Gastrocnemius medialis (tissue), 4 donors: Measurements from ENCODE around the gene RWDD1. TPM values are rescaled to one million over a fixed set of nuclear protein-coding genes. Genes with fewer than 3 reads are reported as not detected.

Experiments used
- ATAC-seq, 2 donors: fragments of 150-250 bp; one replicate each; pipeline ENCODE4 v1.9.1; 2016
- DNase-seq, 2 donors: peaks; one replicate each; pipeline ENCODE4 v3.0.0-alpha.2; 2019
- H3K27ac ChIP-seq, 4 donors: fragments of 200-600 bp; sonication (generic); 1 replicate in 1 of 4; 2 replicates in 3 of 4; pipeline ENCODE4 v1.5.1; 2016 to 2018; ENCODE audit warnings: mild to moderate bottlenecking in 2 of 4, moderate library complexity in 1 of 4
- H3K27me3 ChIP-seq, 3 donors: fragments of 200-600 bp; sonication (generic) in 2 of 3; 1 replicate in 1 of 3; 2 replicates in 2 of 3; pipeline versions ENCODE4 v1.5.1 to v1.6.0; 2016 to 2019; ENCODE audit warnings: mild to moderate bottlenecking in 1 of 3, moderate library complexity in 1 of 3
- H3K36me3 ChIP-seq, 2 donors: fragments of 200-600 bp; sonication (generic) in 1 of 2; one replicate each; pipeline ENCODE4 v1.5.1; 2017 to 2018
- H3K4me1 ChIP-seq, 2 donors: fragments of 200-600 bp; sonication (generic) in 1 of 2; one replicate each; pipeline ENCODE4 v1.5.1; 2016 to 2017; ENCODE audit warnings: mild to moderate bottlenecking in 2 of 2
- H3K4me3 ChIP-seq, 4 donors: fragments of 200-600 bp; sonication (generic) in 3 of 4; 1 replicate in 1 of 4; 2 replicates in 3 of 4; pipeline ENCODE4 v1.5.1; 2016 to 2019; ENCODE audit warnings: mild to moderate bottlenecking in 2 of 4
- H3K9me3 ChIP-seq, 3 donors: fragments of 200-600 bp; sonication (generic) in 2 of 3; 1 replicate in 1 of 3; 2 replicates in 2 of 3; pipeline ENCODE4 v1.5.1; 2016 to 2019
- POLR2A ChIP-seq, 2 donors: fragments of 450-650 bp; IDR thresholded peaks; one replicate each; pipeline ENCODE4 v1.6.1; 2017; ENCODE audit warnings: antibody characterized with exemption in 2 of 2, mild to moderate bottlenecking in 2 of 2, moderate library complexity in 2 of 2
- in situ Hi-C, 4 donors: fragments of 200-750 bp; cut with MboI; loops; one replicate each; pipeline versions ENCODE4 v1.15.0 to v1.8.0; 2017; ENCODE audit warnings: low sequenced_read_pairs in 4 of 4
- intact Hi-C: fragments of 100-400 bp; cut with DNase I; formaldehyde crosslinking; loops from one replicate; pipeline ENCODE4 v1.15.1; 2023; ENCODE audit warnings: low total_unique reads
- total RNA-seq, 4 donors: library from RNA; depleted of rRNA; stranded (reverse); fragments of >200 nt; gene quantifications; one replicate each; pipeline versions ENCODE4 v1.1.0 to v1.2.3, GENCODE V29; 2016
- TF ChIP-seq, protein P1 (sequence below), 5 experiments: fragments of 450-650 bp in 3 of 5; fragments of 200-600 bp in 2 of 5; sonication (generic) in 2 of 5; IDR thresholded peaks in 4 of 5; conservative IDR thresholded peaks in 1 of 5; 1 replicate in 4 of 5; 2 replicates in 1 of 5; pipeline ENCODE4 v1.5.1; 2016 to 2019; ENCODE audit warnings: antibody characterized with exemption in 5 of 5, mild to moderate bottlenecking in 3 of 5, moderate library complexity in 3 of 5

The RWDD1 gene
- total RNA-seq, 4 donors from 2014 or later = 42.1 to 63.8 (median 51.2) TPM

- in situ Hi-C loops = no loop called here
- Histone ChIP-seq H3K4me3 (no peak overlapping the region), H3K27me3 (no peaks in the 10 kb centered on the region), H3K9me3 (no peaks in the 10 kb centered on the region), H3K27ac (no peak overlapping the region), H3K4me1 (peaks cover 3 to 19% of the 10 kb centered on the region in 2 donors), H3K36me3 (peaks cover 0 to 34% of the 10 kb centered on the region in 2 donors)
- intact Hi-C loops = no loop called here
- no peak for ATAC-seq
- no peak for DNase-seq
- TF ChIP-seq, protein P1, sequence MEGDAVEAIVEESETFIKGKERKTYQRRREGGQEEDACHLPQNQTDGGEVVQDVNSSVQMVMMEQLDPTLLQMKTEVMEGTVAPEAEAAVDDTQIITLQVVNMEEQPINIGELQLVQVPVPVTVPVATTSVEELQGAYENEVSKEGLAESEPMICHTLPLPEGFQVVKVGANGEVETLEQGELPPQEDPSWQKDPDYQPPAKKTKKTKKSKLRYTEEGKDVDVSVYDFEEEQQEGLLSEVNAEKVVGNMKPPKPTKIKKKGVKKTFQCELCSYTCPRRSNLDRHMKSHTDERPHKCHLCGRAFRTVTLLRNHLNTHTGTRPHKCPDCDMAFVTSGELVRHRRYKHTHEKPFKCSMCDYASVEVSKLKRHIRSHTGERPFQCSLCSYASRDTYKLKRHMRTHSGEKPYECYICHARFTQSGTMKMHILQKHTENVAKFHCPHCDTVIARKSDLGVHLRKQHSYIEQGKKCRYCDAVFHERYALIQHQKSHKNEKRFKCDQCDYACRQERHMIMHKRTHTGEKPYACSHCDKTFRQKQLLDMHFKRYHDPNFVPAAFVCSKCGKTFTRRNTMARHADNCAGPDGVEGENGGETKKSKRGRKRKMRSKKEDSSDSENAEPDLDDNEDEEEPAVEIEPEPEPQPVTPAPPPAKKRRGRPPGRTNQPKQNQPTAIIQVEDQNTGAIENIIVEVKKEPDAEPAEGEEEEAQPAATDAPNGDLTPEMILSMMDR (IDR thresholded peaks at IDR 0.05 in 4 of 5, conservative IDR thresholded peaks at IDR 0.05 in 1 of 5) = no peak
- TF ChIP-seq POLR2A (IDR thresholded peaks at IDR 0.05) = no peak
Observed at GRCh38 chr6:116579143-116579542, 7.8 kb downstream of the RWDD1 start.

GRCh38 chr6:116580198-116580597 is 8.9 kb downstream of the RWDD1 start:
- Histone ChIP-seq H3K36me3 (peaks cover 0 to 43% of the 10 kb centered on the region in 2 donors), H3K27me3 (no peaks in the 10 kb centered on the region), H3K27ac (no peak overlapping the region), H3K4me3 (no peak overlapping the region), H3K9me3 (no peaks in the 10 kb centered on the region), H3K4me1 (peaks cover 0 to 16% of the 10 kb centered on the region in 2 donors)
- in situ Hi-C loops (no loop called here), intact Hi-C loops (no loop called here)
- no peak for ATAC-seq
- DNase-seq = no peak
- TF ChIP-seq, protein P1 (IDR thresholded peaks at IDR 0.05 in 4 of 5, conservative IDR thresholded peaks at IDR 0.05 in 1 of 5) = no peak
- TF ChIP-seq POLR2A (IDR thresholded peaks at IDR 0.05) = no peak

- Histone ChIP-seq H3K36me3 (peaks cover 0 to 51% of the 10 kb centered on the region in 2 donors), H3K9me3 (no peaks in the 10 kb centered on the region), H3K27me3 (no peaks in the 10 kb centered on the region), H3K4me3 (no peak overlapping the region), H3K4me1 (no peaks in the 10 kb centered on the region), H3K27ac (no peak overlapping the region)
- intact Hi-C loops (no loop called here), in situ Hi-C loops (no loop called here)
- ATAC-seq = no peak
- TF ChIP-seq POLR2A (IDR thresholded peaks at IDR 0.05) = no peak
- TF ChIP-seq, protein P1 (IDR thresholded peaks at IDR 0.05 in 4 of 5, conservative IDR thresholded peaks at IDR 0.05 in 1 of 5) = no peak
- no peak for DNase-seq
Observed at GRCh38 chr6:116586276-116586675, 15.0 kb downstream of the RWDD1 start.

- Histone ChIP-seq H3K4me1 (no peaks in the 10 kb centered on the region), H3K36me3 (peaks cover 0 to 56% of the 10 kb centered on the region in 2 donors), H3K4me3 (no peak overlapping the region), H3K27me3 (no peaks in the 10 kb centered on the region), H3K27ac (no peak overlapping the region), H3K9me3 (no peaks in the 10 kb centered on the region)
- ATAC-seq (no peak), DNase-seq (no peak)
- TF ChIP-seq, protein P1 (IDR thresholded peaks at IDR 0.05 in 4 of 5, conservative IDR thresholded peaks at IDR 0.05 in 1 of 5) = no peak
- no peak for TF ChIP-seq POLR2A (IDR thresholded peaks at IDR 0.05)
- in situ Hi-C loops (no loop called here), intact Hi-C loops (no loop called here)
Observed at GRCh38 chr6:116586738-116587137, 15.4 kb downstream of the RWDD1 start.

- intact Hi-C loops = no loop called here
- no peak overlapping the region for H3K27ac ChIP-seq
- no peak for ATAC-seq
- DNase-seq = no peak
- no peak overlapping the region for H3K4me3 ChIP-seq
- H3K36me3 ChIP-seq = peaks cover 0 to 79% of the 10 kb centered on the region in 2 donors
- H3K9me3 ChIP-seq = no peaks in the 10 kb centered on the region
- no peaks in the 10 kb centered on the region for H3K4me1 ChIP-seq
- in situ Hi-C loops = no loop called here
- H3K27me3 ChIP-seq = no peaks in the 10 kb centered on the region
- no peak for TF ChIP-seq POLR2A (IDR thresholded peaks at IDR 0.05)
- TF ChIP-seq, protein P1 (IDR thresholded peaks at IDR 0.05 in 4 of 5, conservative IDR thresholded peaks at IDR 0.05 in 1 of 5) = no peak
Observed at GRCh38 chr6:116595247-116595646, 23.9 kb downstream of the RWDD1 start.
